ENCODE results near the gene EXOSC3.

DNA sequence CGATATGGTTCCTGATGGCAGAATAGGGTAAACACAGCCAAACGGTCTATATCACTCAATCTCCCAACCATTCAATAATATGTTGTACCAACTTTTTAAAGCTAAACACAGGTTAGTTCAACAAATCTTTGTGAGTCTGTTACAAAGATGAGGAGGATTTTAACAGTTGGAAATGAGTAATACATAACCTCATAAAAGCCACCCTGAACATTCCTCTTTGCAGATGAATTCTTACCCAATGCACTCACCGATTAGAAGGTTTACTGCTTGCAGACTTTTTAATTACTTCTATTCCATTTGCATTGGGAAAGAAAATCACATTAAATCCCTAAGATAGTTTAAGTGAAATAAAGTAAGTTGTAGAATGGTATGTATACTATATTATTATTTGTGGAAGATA lies 54.6 kb downstream of the EXOSC3 start:
- TF ChIP-seq, protein P1, sequence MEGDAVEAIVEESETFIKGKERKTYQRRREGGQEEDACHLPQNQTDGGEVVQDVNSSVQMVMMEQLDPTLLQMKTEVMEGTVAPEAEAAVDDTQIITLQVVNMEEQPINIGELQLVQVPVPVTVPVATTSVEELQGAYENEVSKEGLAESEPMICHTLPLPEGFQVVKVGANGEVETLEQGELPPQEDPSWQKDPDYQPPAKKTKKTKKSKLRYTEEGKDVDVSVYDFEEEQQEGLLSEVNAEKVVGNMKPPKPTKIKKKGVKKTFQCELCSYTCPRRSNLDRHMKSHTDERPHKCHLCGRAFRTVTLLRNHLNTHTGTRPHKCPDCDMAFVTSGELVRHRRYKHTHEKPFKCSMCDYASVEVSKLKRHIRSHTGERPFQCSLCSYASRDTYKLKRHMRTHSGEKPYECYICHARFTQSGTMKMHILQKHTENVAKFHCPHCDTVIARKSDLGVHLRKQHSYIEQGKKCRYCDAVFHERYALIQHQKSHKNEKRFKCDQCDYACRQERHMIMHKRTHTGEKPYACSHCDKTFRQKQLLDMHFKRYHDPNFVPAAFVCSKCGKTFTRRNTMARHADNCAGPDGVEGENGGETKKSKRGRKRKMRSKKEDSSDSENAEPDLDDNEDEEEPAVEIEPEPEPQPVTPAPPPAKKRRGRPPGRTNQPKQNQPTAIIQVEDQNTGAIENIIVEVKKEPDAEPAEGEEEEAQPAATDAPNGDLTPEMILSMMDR (IDR thresholded peaks at IDR 0.05) = no peak
- no peak for TF ChIP-seq POLR2A (IDR thresholded peaks at IDR 0.05)
- TF ChIP-seq POLR2AphosphoS5 (IDR thresholded peaks at IDR 0.05) = no peak
